ENCODE results near the gene CETN1.

The CETN1 gene

DNA sequence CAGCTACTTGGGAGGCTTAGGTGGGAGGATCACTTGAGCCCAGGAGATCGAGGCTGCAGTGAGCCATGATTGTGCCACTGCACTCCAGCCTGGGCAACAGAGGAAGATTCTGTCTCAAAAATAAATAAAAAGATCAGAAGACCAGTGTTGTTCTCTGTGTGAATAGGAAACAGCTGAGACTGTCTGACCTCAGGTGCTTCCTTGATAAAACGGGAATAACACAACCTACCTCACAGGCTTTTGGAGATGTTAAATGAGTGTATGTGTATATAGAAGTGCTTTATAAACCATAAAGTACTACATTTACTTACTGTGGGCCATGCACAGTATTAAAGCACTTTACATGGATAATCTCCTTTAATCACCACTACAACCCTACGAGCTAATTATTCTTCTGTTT is 9.9 kb upstream of the CETN1 start:
- Histone ChIP-seq H4K91ac (ENCODE audit: low read depth, low read length, poor library complexity) (no peak overlapping the region), H3K4me3 (ENCODE audit: low read length in 2 of 2) (no peak overlapping the region), H2BK12ac (ENCODE audit: low read length) (no peak overlapping the region), H3K9ac (ENCODE audit: low read depth, low read length, poor library complexity) (no peak overlapping the region), H3K4me2 (ENCODE audit: insufficient read depth, low read length, poor library complexity, severe bottlenecking) (no peak overlapping the region), H2AK5ac (ENCODE audit: low read depth, low read length) (no peak overlapping the region), H3K18ac (ENCODE audit: low read length) (no peak overlapping the region), H3K23ac (ENCODE audit: low read depth, low read length, poor library complexity) (no peak overlapping the region), H3K27ac (replicated peaks; ENCODE audit: low read length) (no peak overlapping the region), H3K79me1 (ENCODE audit: low read depth, low read length) (no peaks in the 10 kb centered on the region), H3K36me3 (replicated peaks in 1 of 2; ENCODE audit: control insufficient read depth in 2 of 2, insufficient read depth in 2 of 2, low read length in 2 of 2) (no peaks in the 10 kb centered on the region), H3K27me3 (ENCODE audit: control insufficient read depth in 3 of 3, insufficient read depth in 3 of 3, low read depth in 1 of 3, low read length in 3 of 3) (peaks cover 0 to 10% (median 0%) of the 10 kb centered on the region in 3 experiments), H2BK5ac (ENCODE audit: low read length) (no peak overlapping the region), H3K9me3 (replicated peaks in 1 of 2; ENCODE audit: control insufficient read depth in 2 of 2, insufficient read depth in 1 of 2, low read depth in 1 of 2, low read length in 2 of 2) (no peaks in the 10 kb centered on the region), H3K14ac (ENCODE audit: low read length) (no peak overlapping the region), H2BK15ac (ENCODE audit: low read length) (no peak overlapping the region), H4K8ac (ENCODE audit: low read depth, low read length) (no peak overlapping the region), H2AFZ (ENCODE audit: low read length) (no peak overlapping the region), H2BK120ac (ENCODE audit: low read depth, low read length) (no peak overlapping the region), H3K4ac (ENCODE audit: low read length) (no peak overlapping the region), H3K4me1 (ENCODE audit: control insufficient read depth in 2 of 2, insufficient read depth in 1 of 2, low read depth in 1 of 2, low read length in 2 of 2) (peaks cover 0 to 10% of the 10 kb centered on the region in 2 donors)
- no CpG with 5 or more reads among the region's 3 CpGs for WGBS, 2 donors (ENCODE audit: extremely low coverage in 2 of 2, insufficient read length in 2 of 2, insufficient replicate concordance in 1 of 2)
- no peak for DNase-seq (ENCODE audit: low spot score)

DNA sequence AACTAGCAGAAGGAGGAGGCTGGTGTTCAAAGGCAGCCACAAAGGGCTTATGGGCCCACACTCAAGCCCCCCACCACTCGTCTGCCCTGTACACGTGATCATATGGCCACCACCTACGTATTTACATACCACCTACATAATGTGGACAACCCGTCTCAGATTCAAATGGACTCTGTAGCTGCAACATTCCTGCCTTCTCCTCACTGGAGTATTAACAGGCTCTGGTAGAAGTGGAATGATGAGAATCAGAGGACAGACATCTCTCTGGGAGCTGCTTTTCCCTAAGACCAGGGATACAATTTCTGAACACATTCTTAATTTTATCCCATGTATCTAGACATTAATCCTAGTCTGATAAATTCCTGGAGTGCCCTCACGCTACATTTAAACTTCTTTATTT is 9.5 kb upstream of the CETN1 start:
- H3K4me2 ChIP-seq (ENCODE audit: insufficient read depth, low read length, poor library complexity, severe bottlenecking), result no peak overlapping the region
- H3K27me3 ChIP-seq (ENCODE audit: control insufficient read depth in 3 of 3, insufficient read depth in 3 of 3, low read depth in 1 of 3, low read length in 3 of 3), result peaks cover 0 to 10% (median 0%) of the 10 kb centered on the region in 3 experiments
- no CpG with 5 or more reads among the region's 5 CpGs for WGBS, 2 donors (ENCODE audit: extremely low coverage in 2 of 2, insufficient read length in 2 of 2, insufficient replicate concordance in 1 of 2)
- no peaks in the 10 kb centered on the region for H3K36me3 ChIP-seq (replicated peaks in 1 of 2; ENCODE audit: control insufficient read depth in 2 of 2, insufficient read depth in 2 of 2, low read length in 2 of 2)
- no peak overlapping the region for H2AK5ac ChIP-seq (ENCODE audit: low read depth, low read length)
- no peak overlapping the region for H4K8ac ChIP-seq (ENCODE audit: low read depth, low read length)
- H3K18ac ChIP-seq (ENCODE audit: low read length), result no peak overlapping the region
- H3K79me1 ChIP-seq (ENCODE audit: low read depth, low read length), result no peaks in the 10 kb centered on the region
- peaks cover 0 to 13% of the 10 kb centered on the region in 2 donors for H3K4me1 ChIP-seq (ENCODE audit: control insufficient read depth in 2 of 2, insufficient read depth in 1 of 2, low read depth in 1 of 2, low read length in 2 of 2)
- no peak overlapping the region for H2BK15ac ChIP-seq (ENCODE audit: low read length)
- H2BK12ac ChIP-seq (ENCODE audit: low read length), result no peak overlapping the region
- H2AFZ ChIP-seq (ENCODE audit: low read length), result no peak overlapping the region
- H3K9ac ChIP-seq (ENCODE audit: low read depth, low read length, poor library complexity), result no peak overlapping the region
- H3K4ac ChIP-seq (ENCODE audit: low read length), result no peak overlapping the region
- H2BK5ac ChIP-seq (ENCODE audit: low read length), result no peak overlapping the region
- H3K23ac ChIP-seq (ENCODE audit: low read depth, low read length, poor library complexity), result no peak overlapping the region
- no peak overlapping the region for H2BK120ac ChIP-seq (ENCODE audit: low read depth, low read length)
- no peak overlapping the region for H3K14ac ChIP-seq (ENCODE audit: low read length)
- no peak overlapping the region for H4K91ac ChIP-seq (ENCODE audit: low read depth, low read length, poor library complexity)
- H3K4me3 ChIP-seq (ENCODE audit: low read length in 2 of 2), result no peak overlapping the region
- no peaks in the 10 kb centered on the region for H3K9me3 ChIP-seq (replicated peaks in 1 of 2; ENCODE audit: control insufficient read depth in 2 of 2, insufficient read depth in 1 of 2, low read depth in 1 of 2, low read length in 2 of 2)
- DNase-seq (ENCODE audit: low spot score), result no peak
- H3K27ac ChIP-seq (replicated peaks; ENCODE audit: low read length), result no peak overlapping the region

- no peak overlapping the region for H2BK120ac ChIP-seq (ENCODE audit: low read depth, low read length)
- H3K4ac ChIP-seq (ENCODE audit: low read length), result no peak overlapping the region
- no peak overlapping the region for H4K91ac ChIP-seq (ENCODE audit: low read depth, low read length, poor library complexity)
- no peak overlapping the region for H3K9ac ChIP-seq (ENCODE audit: low read depth, low read length, poor library complexity)
- no peak overlapping the region for H2BK15ac ChIP-seq (ENCODE audit: low read length)
- H2BK12ac ChIP-seq (ENCODE audit: low read length), result no peak overlapping the region
- H3K23ac ChIP-seq (ENCODE audit: low read depth, low read length, poor library complexity), result no peak overlapping the region
- H2AK5ac ChIP-seq (ENCODE audit: low read depth, low read length), result no peak overlapping the region
- H2BK5ac ChIP-seq (ENCODE audit: low read length), result no peak overlapping the region
- H3K27me3 ChIP-seq (ENCODE audit: control insufficient read depth in 3 of 3, insufficient read depth in 3 of 3, low read depth in 1 of 3, low read length in 3 of 3), result peaks cover 0 to 10% (median 0%) of the 10 kb centered on the region in 3 experiments
- no peaks in the 10 kb centered on the region for H3K79me1 ChIP-seq (ENCODE audit: low read depth, low read length)
- H3K14ac ChIP-seq (ENCODE audit: low read length), result no peak overlapping the region
- no peak for DNase-seq (ENCODE audit: low spot score)
- WGBS, 2 donors (ENCODE audit: extremely low coverage in 2 of 2, insufficient read length in 2 of 2, insufficient replicate concordance in 1 of 2), result no CpG with 5 or more reads among the region's 9 CpGs
- H3K4me3 ChIP-seq (ENCODE audit: low read length in 2 of 2), result no peak overlapping the region
- H2AFZ ChIP-seq (ENCODE audit: low read length), result no peak overlapping the region
- no peak overlapping the region for H3K27ac ChIP-seq (replicated peaks; ENCODE audit: low read length)
- no peak overlapping the region for H3K18ac ChIP-seq (ENCODE audit: low read length)
- H3K4me1 ChIP-seq (ENCODE audit: control insufficient read depth in 2 of 2, insufficient read depth in 1 of 2, low read depth in 1 of 2, low read length in 2 of 2), result peaks cover 0 to 13% of the 10 kb centered on the region in 2 donors
- no peaks in the 10 kb centered on the region for H3K36me3 ChIP-seq (replicated peaks in 1 of 2; ENCODE audit: control insufficient read depth in 2 of 2, insufficient read depth in 2 of 2, low read length in 2 of 2)
- no peaks in the 10 kb centered on the region for H3K9me3 ChIP-seq (replicated peaks in 1 of 2; ENCODE audit: control insufficient read depth in 2 of 2, insufficient read depth in 1 of 2, low read depth in 1 of 2, low read length in 2 of 2)
- H3K4me2 ChIP-seq (ENCODE audit: insufficient read depth, low read length, poor library complexity, severe bottlenecking), result no peak overlapping the region
- H4K8ac ChIP-seq (ENCODE audit: low read depth, low read length), result no peak overlapping the region
Measured at GRCh38 chr18:572091-572830, 7.9 kb upstream of the CETN1 start.

GRCh38 chr18:572831-573289 is 7.3 kb upstream of the CETN1 start:
- no peak overlapping the region for H3K4ac ChIP-seq (ENCODE audit: low read length)
- H2BK5ac ChIP-seq (ENCODE audit: low read length), result no peak overlapping the region
- H2BK12ac ChIP-seq (ENCODE audit: low read length), result no peak overlapping the region
- no peaks in the 10 kb centered on the region for H3K9me3 ChIP-seq (replicated peaks in 1 of 2; ENCODE audit: control insufficient read depth in 2 of 2, insufficient read depth in 1 of 2, low read depth in 1 of 2, low read length in 2 of 2)
- no peak overlapping the region for H2BK15ac ChIP-seq (ENCODE audit: low read length)
- H3K4me2 ChIP-seq (ENCODE audit: insufficient read depth, low read length, poor library complexity, severe bottlenecking), result no peak overlapping the region
- H4K91ac ChIP-seq (ENCODE audit: low read depth, low read length, poor library complexity), result no peak overlapping the region
- no peak for DNase-seq (ENCODE audit: low spot score)
- H3K9ac ChIP-seq (ENCODE audit: low read depth, low read length, poor library complexity), result no peak overlapping the region
- H3K18ac ChIP-seq (ENCODE audit: low read length), result no peak overlapping the region
- H3K4me3 ChIP-seq (ENCODE audit: low read length in 2 of 2), result no peak overlapping the region
- no peaks in the 10 kb centered on the region for H3K36me3 ChIP-seq (replicated peaks in 1 of 2; ENCODE audit: control insufficient read depth in 2 of 2, insufficient read depth in 2 of 2, low read length in 2 of 2)
- no peak overlapping the region for H4K8ac ChIP-seq (ENCODE audit: low read depth, low read length)
- H3K79me1 ChIP-seq (ENCODE audit: low read depth, low read length), result no peaks in the 10 kb centered on the region
- H3K23ac ChIP-seq (ENCODE audit: low read depth, low read length, poor library complexity), result no peak overlapping the region
- no peak overlapping the region for H3K14ac ChIP-seq (ENCODE audit: low read length)
- peaks cover 0 to 10% (median 0%) of the 10 kb centered on the region in 3 experiments for H3K27me3 ChIP-seq (ENCODE audit: control insufficient read depth in 3 of 3, insufficient read depth in 3 of 3, low read depth in 1 of 3, low read length in 3 of 3)
- peaks cover 0 to 13% of the 10 kb centered on the region in 2 donors for H3K4me1 ChIP-seq (ENCODE audit: control insufficient read depth in 2 of 2, insufficient read depth in 1 of 2, low read depth in 1 of 2, low read length in 2 of 2)
- no peak overlapping the region for H2AK5ac ChIP-seq (ENCODE audit: low read depth, low read length)
- no peak overlapping the region for H2BK120ac ChIP-seq (ENCODE audit: low read depth, low read length)
- no peak overlapping the region for H3K27ac ChIP-seq (replicated peaks; ENCODE audit: low read length)
- H2AFZ ChIP-seq (ENCODE audit: low read length), result no peak overlapping the region
